Measurements from ENCODE around the gene B3GNT3. TPM values are rescaled to one million over a fixed set of nuclear protein-coding genes. Genes with fewer than 3 reads are reported as not detected.
A peak's percentile ranks its signal among the peaks of the same experiment; 100 is the strongest.

B3GNT3 gene
- total and polyA plus RNA-seq, 2 of the 4 experiments (the other 2 are of a cell fraction), result not detected

GRCh38 chr19:17834350-17835181 lies 39.6 kb downstream of the B3GNT3 start:
- Histone ChIP-seq H3K4me1 (ENCODE audit: control insufficient read depth, insufficient read depth, low read length) (peaks cover 2% of the 10 kb centered on the region; the same call in 1 of the 2 replicates), H4K20me1 (ENCODE audit: insufficient read depth, low read length) (no peaks in the 10 kb centered on the region), H3K18ac (ENCODE audit: low read depth, low read length) (no peak overlapping the region), H3K9me3 (ENCODE audit: control insufficient read depth, insufficient read depth, low read length) (no peaks in the 10 kb centered on the region), H3K23ac (ENCODE audit: low read depth, low read length) (no peak overlapping the region), H3K4me2 (ENCODE audit: low read depth, low read length) (no peak overlapping the region), H3K56ac (ENCODE audit: extremely low read depth, insufficient read depth, low read length) (no peak overlapping the region), H2BK20ac (ENCODE audit: low read depth, low read length) (no peak overlapping the region), H2AK9ac (replicated peaks; ENCODE audit: low read depth, low read length, poor library complexity) (no peak overlapping the region), H3K4ac (ENCODE audit: low read depth, low read length) (no peak overlapping the region), H3K36me3 (ENCODE audit: control insufficient read depth, insufficient read depth, low read length) (no peaks in the 10 kb centered on the region), H4K5ac (ENCODE audit: low read depth, low read length) (no peak overlapping the region), H2AK5ac (ENCODE audit: low read depth, low read length) (no peak overlapping the region), H2BK120ac (ENCODE audit: low read depth, low read length) (no peak overlapping the region), H3K4me3 (ENCODE audit: insufficient read depth, low read depth, low read length) (no peak overlapping the region), H2AFZ (replicated peaks; ENCODE audit: low read length, poor library complexity) (no peak overlapping the region), H3K27me3 (ENCODE audit: control insufficient read depth, insufficient read depth, low read length) (peaks cover 52% of the 10 kb centered on the region), H2BK5ac (ENCODE audit: low read depth, low read length, poor library complexity, severe bottlenecking) (no peak overlapping the region), H3K9me1 (ENCODE audit: insufficient read depth, low read length) (no peaks in the 10 kb centered on the region), H3K79me1 (ENCODE audit: low read depth in 1 of 2, low read length in 2 of 2) (no peaks in the 10 kb centered on the region), H2BK15ac (ENCODE audit: low read depth, low read length) (no peak overlapping the region), H3K9ac (ENCODE audit: low read depth, low read length) (no peak overlapping the region), H4K8ac (ENCODE audit: low read depth in 2 of 2, low read length in 2 of 2) (no peak overlapping the region), H3K14ac (replicated peaks; ENCODE audit: low read depth, low read length) (no peak overlapping the region), H3K27ac (ENCODE audit: insufficient read depth, low read length) (no peak overlapping the region), H4K91ac (ENCODE audit: insufficient read depth, low read depth, low read length) (no peak overlapping the region)
- in situ Hi-C loops (cut with MboI; ENCODE audit: low sequenced_read_pairs) (no loop called here), intact Hi-C loops (cut with micrococcal nuclease) (no loop called here), dilution Hi-C loops (cut with HindIII; ENCODE audit: low sequenced_read_pairs, unreplicated experiment) (no loop called here)
- CTCF ChIA-PET, result no interaction called here
- TF ChIP-seq CTCF (conservative IDR thresholded peaks at IDR 0.05; ENCODE audit: low read depth, low read length), result peak; percentile 11; the same call in 1 of the 2 replicates
- no peak for TF ChIP-seq RAD21 (IDR thresholded peaks at IDR 0.05; ENCODE audit: low read length)
- DNase-seq (no peak), ATAC-seq (ENCODE audit: low read depth) (no peak)
- no TSS peak for BruUV-seq (replicated peaks)
- POLR2A ChIA-PET (ENCODE audit: unreplicated experiment), result no interaction called here
- no CpG with 5 or more reads among the region's 27 CpGs for WGBS, 2 experiments (ENCODE audit: extremely low coverage in 2 of 2, insufficient read length in 1 of 2)
